Hepatocyte (in vitro differentiated cells): ENCODE data around the gene RFC5.

Experiments used
- EZH2phosphoT487 ChIP-seq: fragments of 200-600 bp; sonication (generic); IDR thresholded peaks from one replicate; pipeline ENCODE4 v1.6.1; 2018; ENCODE audit warnings: antibody characterized with exemption, mild to moderate bottlenecking, low read depth, moderate library complexity; ENCODE audit not compliant: unreplicated experiment, severe bottlenecking
- TF ChIP-seq, protein P1 (sequence below): fragments of 200-600 bp; sonication (generic); IDR thresholded peaks from 2 replicates; pipeline ENCODE4 v1.5.1; 2016; ENCODE audit warnings: antibody characterized with exemption, mild to moderate bottlenecking; ENCODE audit not compliant: poor library complexity

DNA sequence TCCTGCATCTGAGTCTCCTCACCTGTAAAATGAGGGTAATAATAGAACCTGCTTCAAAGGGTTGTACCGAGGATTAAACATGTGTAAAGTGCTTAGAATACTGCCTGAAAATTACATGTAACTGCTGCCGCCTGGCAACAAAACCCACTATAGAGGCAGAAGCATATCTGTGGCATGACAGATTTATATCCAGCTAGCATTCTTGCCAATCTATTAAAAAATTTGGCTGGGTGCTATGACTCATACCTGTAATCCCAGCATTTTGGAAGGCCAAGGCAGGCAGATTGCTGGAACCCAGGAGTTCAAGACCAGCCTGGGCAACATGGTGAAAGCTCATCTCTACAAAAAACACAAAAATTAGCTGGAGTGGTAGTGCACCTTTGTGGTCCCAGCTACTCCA, 31.3 kb upstream of the RFC5 start:
- TF ChIP-seq, protein P1, sequence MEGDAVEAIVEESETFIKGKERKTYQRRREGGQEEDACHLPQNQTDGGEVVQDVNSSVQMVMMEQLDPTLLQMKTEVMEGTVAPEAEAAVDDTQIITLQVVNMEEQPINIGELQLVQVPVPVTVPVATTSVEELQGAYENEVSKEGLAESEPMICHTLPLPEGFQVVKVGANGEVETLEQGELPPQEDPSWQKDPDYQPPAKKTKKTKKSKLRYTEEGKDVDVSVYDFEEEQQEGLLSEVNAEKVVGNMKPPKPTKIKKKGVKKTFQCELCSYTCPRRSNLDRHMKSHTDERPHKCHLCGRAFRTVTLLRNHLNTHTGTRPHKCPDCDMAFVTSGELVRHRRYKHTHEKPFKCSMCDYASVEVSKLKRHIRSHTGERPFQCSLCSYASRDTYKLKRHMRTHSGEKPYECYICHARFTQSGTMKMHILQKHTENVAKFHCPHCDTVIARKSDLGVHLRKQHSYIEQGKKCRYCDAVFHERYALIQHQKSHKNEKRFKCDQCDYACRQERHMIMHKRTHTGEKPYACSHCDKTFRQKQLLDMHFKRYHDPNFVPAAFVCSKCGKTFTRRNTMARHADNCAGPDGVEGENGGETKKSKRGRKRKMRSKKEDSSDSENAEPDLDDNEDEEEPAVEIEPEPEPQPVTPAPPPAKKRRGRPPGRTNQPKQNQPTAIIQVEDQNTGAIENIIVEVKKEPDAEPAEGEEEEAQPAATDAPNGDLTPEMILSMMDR, result no peak
- no peak for TF ChIP-seq EZH2phosphoT487
